ENCODE results near the gene VWC2L. TPM values are rescaled to one million over a fixed set of nuclear protein-coding genes. Genes with fewer than 3 reads are reported as not detected.

The VWC2L gene
- total and polyA plus RNA-seq, 2 of the 8 experiments (the other 6 are each of a cell fraction or from before 2014, with no cell fraction given) = not detected

DNA sequence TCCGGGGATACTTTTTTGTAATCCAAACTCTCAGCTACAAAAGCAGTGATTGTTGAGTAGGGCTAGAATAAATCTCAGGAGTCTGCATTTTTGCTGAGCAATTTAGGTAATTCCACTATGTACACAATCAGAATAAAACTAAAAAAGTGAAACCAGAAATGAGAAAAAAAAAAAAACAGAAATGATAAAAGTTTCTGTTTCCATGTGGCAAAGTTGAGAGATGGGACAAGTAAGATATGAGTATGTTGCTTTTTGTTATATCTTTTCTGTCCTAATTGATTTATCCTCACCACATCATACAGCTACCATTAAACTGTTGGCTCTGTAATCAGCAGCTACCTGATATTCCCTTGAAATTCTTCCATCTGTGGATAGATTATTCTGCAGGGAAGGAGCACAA, 92.7 kb downstream of the VWC2L start (continued):
- TF ChIP-seq RBBP5 (IDR thresholded peaks at IDR 0.05; ENCODE audit: borderline replicate concordance, low read depth, low read length) (no peak), CREB1 (IDR thresholded peaks at IDR 0.05) (no peak)

All from H1 (cell line).